NCI-H1105 (cell line): Measurements from ENCODE around the gene FAM120B.
"Not testable (repeated sequence)": the region's sequence is repeated elsewhere in the genome, so short reads cannot be mapped to it uniquely, and the experiment has no call there.

Experiments used
- DNase-seq: peaks from one replicate; lab custom pipeline; 2025; lab: John Stamatoyannopoulos, UW

FAM120B gene

GRCh38 chr6:170297576-170298330 lies 8.8 kb upstream of the FAM120B start:
- no peak for DNase-seq

- DNase-seq: no peak
Measured at GRCh38 chr6:170298688-170299087, 7.9 kb upstream of the FAM120B start.

- DNase-seq: no peak
Measured at GRCh38 chr6:170301184-170301583, 5.4 kb upstream of the FAM120B start.

- DNase-seq: no peak
Measured at GRCh38 chr6:170305805-170306323, 694 bp upstream of the FAM120B start.

- DNase-seq: no peak
Measured at GRCh38 chr6:170307080-170307545, 555 bp downstream of the FAM120B start.

GRCh38 chr6:170308761-170309160 lies 2.2 kb downstream of the FAM120B start:
- no peak for DNase-seq

- DNase-seq: no peak
Measured at GRCh38 chr6:170311696-170312095, 5.1 kb downstream of the FAM120B start.

GRCh38 chr6:170312876-170313275 lies 6.3 kb downstream of the FAM120B start:
- DNase-seq: no peak

GRCh38 chr6:170313716-170314295 lies 7.2 kb downstream of the FAM120B start:
- DNase-seq: no peak

GRCh38 chr6:170314983-170315382 lies 8.4 kb downstream of the FAM120B start:
- DNase-seq: no peak

GRCh38 chr6:170316071-170316470 lies 9.5 kb downstream of the FAM120B start:
- DNase-seq: no peak

GRCh38 chr6:170317076-170317475 lies 10.5 kb downstream of the FAM120B start:
- no peak for DNase-seq

GRCh38 chr6:170317718-170318117 lies 11.2 kb downstream of the FAM120B start:
- DNase-seq: no peak

- no peak for DNase-seq
Measured at GRCh38 chr6:170329321-170329720, 22.8 kb downstream of the FAM120B start.

- not testable (repeated sequence) for DNase-seq
Measured at GRCh38 chr6:170335199-170335598, 28.6 kb downstream of the FAM120B start.

- DNase-seq: no peak
Measured at GRCh38 chr6:170344631-170345576, 38.3 kb downstream of the FAM120B start.

GRCh38 chr6:170345662-170346061 lies 39.1 kb downstream of the FAM120B start:
- no peak for DNase-seq

- no peak for DNase-seq
Measured at GRCh38 chr6:170346649-170347048, 40.1 kb downstream of the FAM120B start.

- DNase-seq: no peak
Measured at GRCh38 chr6:170347091-170347490, 40.5 kb downstream of the FAM120B start.

GRCh38 chr6:170347975-170348374 lies 41.4 kb downstream of the FAM120B start:
- DNase-seq: no peak

GRCh38 chr6:170351456-170351855 lies 44.9 kb downstream of the FAM120B start:
- DNase-seq: not testable (repeated sequence)

- not testable (repeated sequence) for DNase-seq
Measured at GRCh38 chr6:170355190-170355589, 48.6 kb downstream of the FAM120B start.
